CD4-positive, alpha-beta T cell treated with Interleukin-10 for 1 hour (primary cell): Measurements from ENCODE around the gene SCARB2.

Source experiments
- DNase-seq: peaks from one replicate; pipeline ENCODE4 v3.0.0-alpha.2; 2020

The SCARB2 gene

GRCh38 chr4:76144546-76144945 is 69.1 kb downstream of the SCARB2 start:
- DNase-seq = no peak

- DNase-seq = no peak
Measured at GRCh38 chr4:76141241-76141640, 72.4 kb downstream of the SCARB2 start.

GRCh38 chr4:76127754-76128153 is 85.9 kb downstream of the SCARB2 start:
- DNase-seq = no peak

- no peak for DNase-seq
Measured at GRCh38 chr4:76125816-76126215, 87.8 kb downstream of the SCARB2 start.

- DNase-seq = no peak
Measured at GRCh38 chr4:76120199-76120598, 93.4 kb downstream of the SCARB2 start.

GRCh38 chr4:76117536-76117935 is 96.1 kb downstream of the SCARB2 start:
- no peak for DNase-seq

- DNase-seq = no peak
Measured at GRCh38 chr4:76116821-76117220, 96.8 kb downstream of the SCARB2 start.
